PFSK-1 (cell line): ENCODE measurements around the gene UNC45A.

Experiments
- POLR2AphosphoS5 ChIP-seq: IDR thresholded peaks from 2 replicates; pipeline ENCODE4 v1.6.1; 2012; ENCODE audit warnings: low read depth, mild to moderate bottlenecking, control low read depth, low read length, moderate library complexity
- SIN3A ChIP-seq: IDR thresholded peaks from 2 replicates; pipeline ENCODE4 v1.6.1; 2012; ENCODE audit warnings: mild to moderate bottlenecking, low read length, moderate library complexity, borderline replicate concordance; ENCODE audit not compliant: insufficient read depth
- TAF1 ChIP-seq: IDR thresholded peaks from 2 replicates; pipeline ENCODE4 v1.6.1; 2012; ENCODE audit warnings: low read length, control low read depth, borderline replicate concordance; ENCODE audit not compliant: insufficient read depth

- TF ChIP-seq TAF1 (no peak), POLR2AphosphoS5 (no peak), SIN3A (no peak)
Measured at GRCh38 chr15:90918034-90918788, 16.9 kb upstream of the UNC45A start.
